Stimulated activated naive CD8-positive, alpha-beta T cell treated with anti-CD3 and anti-CD28 coated beads, Interleukin-15, amount 100 ng/mL, for 72 hours (primary cell): Measurements from ENCODE around the gene KATNBL1.
"Not testable (repeated sequence)": the region's sequence is repeated elsewhere in the genome, so short reads cannot be mapped to it uniquely, and the experiment has no call there.

Source experiments
- ATAC-seq: fragments of 150-1000 bp; cut with Tn5 transposase; 2 replicates; pipeline ENCODE4 v1.10.0; 2021; ENCODE audit warnings: mild to moderate bottlenecking, moderate library complexity
- DNase-seq, 2 donors: peaks; one replicate each; pipeline ENCODE4 v3.0.0; 2021 to 2022
- H3K27ac Mint-ChIP-seq, 2 donors: one replicate each; pipeline ENCODE4 v1.8.0; 2022; ENCODE audit warnings: mild to moderate bottlenecking in 2 of 2, mixed read lengths in 2 of 2, moderate library complexity in 2 of 2
- H3K27me3 Mint-ChIP-seq: one replicate; pipeline ENCODE4 v1.8.0; 2022; ENCODE audit warnings: mixed read lengths
- H3K4me1 Mint-ChIP-seq: one replicate; pipeline ENCODE4 v1.8.0; 2022; ENCODE audit warnings: mild to moderate bottlenecking, mixed read lengths
- H3K4me3 Mint-ChIP-seq, 2 donors: one replicate each; pipeline ENCODE4 v1.8.0; 2022; ENCODE audit warnings: mild to moderate bottlenecking in 2 of 2, mixed read lengths in 2 of 2, moderate library complexity in 1 of 2
- H3K9me3 Mint-ChIP-seq, 2 donors: one replicate each; pipeline ENCODE4 v1.8.0; 2022; ENCODE audit warnings: mixed read lengths in 2 of 2

Gene KATNBL1

DNA sequence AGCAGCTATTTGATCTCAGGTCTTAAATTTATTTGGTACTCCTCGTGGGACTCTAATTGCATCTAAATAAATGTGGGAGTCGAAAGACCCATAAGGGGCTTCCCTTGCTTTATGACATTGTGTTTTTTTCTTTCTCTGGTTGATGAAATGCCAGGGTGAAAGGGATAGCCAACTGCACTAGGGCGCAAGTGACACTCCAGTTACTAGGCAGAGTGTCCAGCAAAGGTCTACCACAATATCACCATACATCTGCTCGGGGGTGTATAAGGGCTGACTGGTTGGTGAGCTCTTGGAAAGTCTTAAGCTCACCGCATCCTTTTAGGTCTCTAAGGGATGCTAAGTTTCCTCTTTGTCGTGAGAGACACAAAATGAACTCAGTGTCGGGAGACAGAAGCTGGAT is 54.0 kb downstream of the KATNBL1 start:
- no peaks in the 10 kb centered on the region for H3K4me1 Mint-ChIP-seq
- no peaks in the 10 kb centered on the region for H3K27me3 Mint-ChIP-seq
- DNase-seq (no peak), ATAC-seq (no peak)
- peaks cover 41 to 47% of the 10 kb centered on the region in 2 donors for H3K9me3 Mint-ChIP-seq
- H3K27ac Mint-ChIP-seq: peak overlapping the region in 1 of 2 donors; percentile 55
- H3K4me3 Mint-ChIP-seq: no peak overlapping the region

DNA sequence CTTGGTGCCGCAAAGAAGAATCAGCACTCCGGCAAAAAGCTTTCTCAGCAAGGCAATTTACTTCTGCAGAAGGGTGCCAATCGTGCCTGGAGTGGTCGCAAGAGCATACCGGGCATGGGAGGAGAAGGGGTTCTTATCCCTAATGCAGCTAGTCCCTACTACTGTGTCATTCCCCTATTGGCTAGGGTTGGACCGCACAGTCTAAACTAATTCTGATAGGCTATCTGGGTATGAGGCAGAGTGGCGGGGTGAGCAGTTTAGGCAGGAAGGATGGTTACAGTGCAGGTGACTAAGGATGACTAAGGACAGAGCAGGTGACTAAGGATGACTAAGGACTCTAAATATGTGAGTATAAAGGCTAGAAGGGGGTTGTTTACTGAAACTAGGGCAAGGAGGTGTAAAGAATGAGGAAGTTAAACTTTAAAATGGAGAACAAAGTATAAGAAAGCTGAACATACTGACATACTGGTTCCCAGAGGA is 55.1 kb downstream of the KATNBL1 start:
- H3K27ac Mint-ChIP-seq: no peak overlapping the region
- H3K27me3 Mint-ChIP-seq: no peaks in the 10 kb centered on the region
- H3K4me1 Mint-ChIP-seq: no peaks in the 10 kb centered on the region
- no peak overlapping the region for H3K4me3 Mint-ChIP-seq
- ATAC-seq: no peak
- no peak for DNase-seq
- H3K9me3 Mint-ChIP-seq: peaks cover 36 to 37% of the 10 kb centered on the region in 2 donors

DNA sequence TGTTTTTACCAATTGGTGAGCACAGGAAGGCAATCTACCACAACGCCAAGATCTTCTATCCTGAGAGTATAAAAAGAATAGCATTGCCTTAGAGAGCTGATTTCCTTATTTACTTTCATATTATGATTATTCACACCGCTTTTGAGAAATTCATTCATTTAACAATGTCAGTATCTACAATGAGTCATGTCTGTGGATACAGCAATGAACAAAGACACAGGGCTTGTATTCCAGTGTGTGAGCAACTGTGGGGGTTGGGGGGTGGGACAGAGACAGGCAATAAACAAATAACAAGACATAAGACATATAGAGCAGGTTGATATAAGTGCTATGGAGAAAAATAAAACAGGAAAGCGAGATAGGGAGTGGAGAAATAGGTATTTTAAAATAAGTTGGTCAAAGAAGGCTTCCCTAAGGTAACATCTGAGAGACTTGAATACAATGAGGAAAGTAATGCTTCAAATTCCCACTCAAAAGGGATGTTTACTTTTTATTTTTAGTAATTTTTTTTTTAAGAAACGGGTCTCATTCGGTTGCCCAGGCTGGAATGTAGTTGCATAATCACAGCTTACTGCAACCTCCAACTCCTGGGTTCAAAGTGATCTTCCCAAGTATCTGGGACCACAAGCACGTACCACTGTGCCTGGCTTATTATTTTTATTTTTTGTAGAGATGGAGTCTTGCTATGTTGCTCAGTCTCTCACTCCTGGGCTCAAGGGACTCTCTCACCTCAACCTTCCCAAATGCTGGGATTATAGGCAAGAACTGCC is 62.3 kb downstream of the KATNBL1 start:
- DNase-seq (no peak), ATAC-seq (no peak)
- Mint-ChIP-seq H3K4me3 (no peak overlapping the region), H3K27me3 (no peaks in the 10 kb centered on the region), H3K4me1 (no peaks in the 10 kb centered on the region), H3K9me3 (no peaks in the 10 kb centered on the region), H3K27ac (no peak overlapping the region)

DNA sequence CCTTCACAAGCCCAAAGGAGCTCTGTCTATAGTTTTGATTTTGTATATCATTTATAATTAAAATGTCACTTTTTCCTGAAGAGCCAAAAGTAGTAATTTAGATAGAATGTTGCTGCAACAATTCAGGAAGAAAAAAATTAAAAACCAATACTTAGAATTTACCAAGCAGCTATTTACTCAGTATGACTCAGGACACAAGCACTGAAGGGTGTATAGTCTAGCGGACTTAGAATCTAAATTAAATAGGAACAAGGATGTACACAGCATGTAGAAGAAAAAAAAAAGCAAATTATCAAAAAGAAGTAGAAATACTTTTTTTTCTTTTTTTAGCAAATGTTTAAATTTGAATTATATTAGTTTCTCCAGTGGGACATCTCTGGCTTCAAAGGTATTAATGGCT is 76.4 kb downstream of the KATNBL1 start:
- no peak for ATAC-seq
- Mint-ChIP-seq H3K4me3 (no peak overlapping the region), H3K4me1 (no peaks in the 10 kb centered on the region), H3K27ac (peak overlapping the region in 1 of 2 donors; percentile 86), H3K27me3 (no peaks in the 10 kb centered on the region), H3K9me3 (peaks cover 0 to 6% of the 10 kb centered on the region in 2 donors)
- DNase-seq: no peak

DNA sequence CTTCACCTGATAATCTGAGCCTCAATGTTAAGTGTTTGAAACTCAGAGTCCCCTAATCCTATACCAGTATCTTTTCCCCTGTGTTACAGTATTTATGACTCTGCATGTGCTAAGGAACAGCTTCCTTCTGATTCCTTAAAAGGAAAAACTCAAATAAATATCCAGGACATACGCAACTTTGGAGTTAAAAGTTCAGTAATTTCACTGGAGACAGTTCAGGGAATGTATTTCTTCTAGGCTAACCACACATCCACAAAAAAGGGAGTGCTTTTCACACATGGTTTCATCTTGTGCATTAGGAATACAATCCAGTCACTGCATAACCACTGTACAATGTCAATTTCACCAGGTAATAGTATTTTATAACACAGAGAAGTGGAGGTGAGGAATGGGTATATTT is 77.0 kb downstream of the KATNBL1 start:
- no peak for DNase-seq
- H3K4me3 Mint-ChIP-seq: no peak overlapping the region
- ATAC-seq: no peak
- H3K27ac Mint-ChIP-seq: no peak overlapping the region
- peaks cover 0 to 6% of the 10 kb centered on the region in 2 donors for H3K9me3 Mint-ChIP-seq
- no peaks in the 10 kb centered on the region for H3K4me1 Mint-ChIP-seq
- H3K27me3 Mint-ChIP-seq: no peaks in the 10 kb centered on the region

DNA sequence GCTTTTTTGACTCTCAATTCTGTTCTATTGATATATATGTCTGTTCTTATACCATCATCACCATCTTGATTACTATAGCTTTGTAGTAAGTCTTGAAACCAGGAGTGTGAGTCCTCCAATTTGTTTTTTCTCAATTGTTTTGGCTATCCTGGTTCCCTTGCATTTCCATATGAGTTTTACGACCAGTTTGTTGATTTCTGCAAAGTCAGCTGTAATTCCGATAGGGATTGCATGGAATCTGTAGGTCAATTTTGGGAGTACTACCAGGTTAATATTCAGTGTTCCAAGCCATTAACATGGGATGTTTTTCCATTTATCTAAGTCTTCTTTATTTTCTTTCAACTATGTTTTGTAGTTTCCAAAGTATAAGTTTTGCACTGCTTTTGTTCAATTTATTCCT is 81.0 kb downstream of the KATNBL1 start:
- Mint-ChIP-seq H3K4me3 (no peak overlapping the region), H3K4me1 (no peaks in the 10 kb centered on the region), H3K9me3 (peaks cover 0 to 6% of the 10 kb centered on the region in 2 donors), H3K27me3 (no peaks in the 10 kb centered on the region), H3K27ac (no peak overlapping the region)
- no peak for DNase-seq
- ATAC-seq: no peak

DNA sequence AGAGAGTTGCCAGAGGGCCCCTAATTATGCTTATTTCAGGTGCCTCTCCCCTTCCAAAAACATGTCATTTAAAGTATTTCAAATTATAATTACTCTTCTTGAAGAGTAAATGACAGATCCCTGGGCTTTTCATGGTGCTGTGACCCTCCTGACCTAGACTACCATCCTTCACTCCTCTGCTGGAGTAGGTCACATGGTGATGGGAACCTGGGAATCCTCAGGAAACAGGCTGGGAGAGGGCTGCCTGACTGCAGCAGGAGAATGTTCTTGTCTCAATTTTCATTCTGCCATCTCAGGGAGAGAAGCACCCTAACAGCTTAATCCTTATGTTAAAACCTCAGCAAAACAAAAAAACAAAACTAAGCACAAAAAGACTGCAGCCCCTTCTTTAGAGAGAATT is 83.4 kb downstream of the KATNBL1 start:
- DNase-seq (no peak), ATAC-seq (no peak)
- Mint-ChIP-seq H3K4me1 (no peaks in the 10 kb centered on the region), H3K4me3 (no peak overlapping the region), H3K9me3 (peaks cover 0 to 6% of the 10 kb centered on the region in 2 donors), H3K27ac (no peak overlapping the region), H3K27me3 (peaks cover 5% of the 10 kb centered on the region)

DNA sequence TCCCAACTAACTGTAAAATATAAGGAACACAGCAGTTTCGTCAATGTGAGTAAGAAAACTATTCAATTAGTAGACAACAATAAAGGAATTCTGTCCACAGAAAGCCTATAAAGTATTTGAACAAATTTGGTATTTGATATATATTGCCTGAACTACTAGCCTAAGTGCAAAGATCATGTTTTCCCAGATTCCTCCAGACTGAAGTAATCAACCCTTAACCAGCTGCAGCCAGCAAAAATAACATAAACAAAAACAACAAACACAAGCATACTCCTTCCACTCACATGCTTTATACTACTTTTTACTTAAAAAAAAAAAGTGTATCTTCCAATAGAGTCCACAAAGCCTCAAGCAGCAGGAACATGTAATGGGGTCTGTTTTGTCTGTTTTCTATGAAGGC is 84.0 kb downstream of the KATNBL1 start:
- Mint-ChIP-seq H3K27ac (no peak overlapping the region), H3K4me1 (no peaks in the 10 kb centered on the region), H3K4me3 (no peak overlapping the region), H3K27me3 (peaks cover 11% of the 10 kb centered on the region), H3K9me3 (peaks cover 0 to 6% of the 10 kb centered on the region in 2 donors)
- DNase-seq: no peak
- no peak for ATAC-seq

DNA sequence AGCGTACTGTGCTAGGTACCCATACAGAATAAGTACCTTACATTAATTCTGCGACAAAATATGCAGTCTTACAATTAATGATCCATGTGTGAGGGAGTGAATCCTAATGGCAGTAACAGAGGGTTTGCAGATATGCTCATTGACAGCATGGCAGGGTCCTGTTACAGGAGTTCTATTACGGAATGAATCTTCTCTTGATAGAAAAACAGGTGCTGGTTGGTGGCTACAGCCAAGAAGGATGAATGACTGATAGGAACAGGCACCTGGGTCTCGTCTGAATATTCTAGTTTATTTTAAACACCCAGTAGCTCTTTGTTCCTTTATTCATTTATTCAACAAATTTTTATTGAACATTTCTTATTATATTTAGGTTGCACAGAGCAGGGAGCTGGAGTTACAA is 85.2 kb downstream of the KATNBL1 start:
- Mint-ChIP-seq H3K9me3 (peaks cover 0 to 6% of the 10 kb centered on the region in 2 donors), H3K4me1 (no peaks in the 10 kb centered on the region), H3K27ac (no peak overlapping the region), H3K4me3 (no peak overlapping the region), H3K27me3 (peaks cover 22% of the 10 kb centered on the region)
- ATAC-seq: no peak
- DNase-seq: no peak

DNA sequence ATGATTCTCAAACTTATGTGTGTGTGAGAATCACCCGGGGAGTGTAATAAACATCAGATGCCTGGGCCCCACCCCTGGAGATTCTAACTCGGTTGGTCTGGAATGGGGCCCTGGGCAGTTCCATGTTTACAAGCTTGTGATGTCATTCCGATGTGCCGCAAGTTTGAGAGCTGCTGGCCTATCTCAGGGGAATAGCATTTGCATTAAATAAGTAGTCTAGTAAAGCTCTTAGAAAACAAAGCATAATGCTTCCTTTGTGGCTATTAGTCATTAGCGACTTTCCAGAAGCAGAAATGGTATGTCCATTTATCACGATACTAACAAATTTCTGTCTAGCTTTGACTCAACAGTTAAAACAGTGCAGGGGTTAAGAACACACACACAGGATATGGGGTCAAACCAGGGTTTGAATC is 87.1 kb downstream of the KATNBL1 start:
- DNase-seq (no peak), ATAC-seq (no peak)
- Mint-ChIP-seq H3K27me3 (peaks cover 23% of the 10 kb centered on the region), H3K27ac (no peak overlapping the region), H3K9me3 (no peaks in the 10 kb centered on the region), H3K4me3 (no peak overlapping the region), H3K4me1 (no peaks in the 10 kb centered on the region)

DNA sequence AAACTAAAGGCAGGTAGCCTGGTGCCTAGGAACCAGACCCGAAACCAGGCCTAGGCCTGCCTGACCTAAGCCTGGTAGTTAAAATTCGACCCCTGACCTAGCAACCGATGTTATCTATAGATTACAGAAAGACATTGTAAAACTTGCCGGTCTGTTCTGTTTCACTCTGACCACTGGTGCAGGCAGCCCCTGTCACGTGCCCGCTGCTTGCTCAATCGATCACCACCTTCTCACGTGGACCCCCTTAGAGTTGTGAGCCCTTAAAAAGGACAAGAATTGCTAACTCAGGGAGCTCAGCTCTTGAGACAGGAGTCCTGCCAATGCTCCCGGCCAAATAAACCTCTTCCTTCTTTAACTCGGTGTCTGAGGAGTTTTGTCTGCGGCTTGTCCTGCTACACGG is 88.1 kb downstream of the KATNBL1 start:
- H3K4me3 Mint-ChIP-seq, H3K27ac Mint-ChIP-seq, DNase-seq, ATAC-seq, H3K4me1 Mint-ChIP-seq, H3K9me3 Mint-ChIP-seq: not testable (repeated sequence)
- H3K27me3 Mint-ChIP-seq: peaks cover 33% of the 10 kb centered on the region

DNA sequence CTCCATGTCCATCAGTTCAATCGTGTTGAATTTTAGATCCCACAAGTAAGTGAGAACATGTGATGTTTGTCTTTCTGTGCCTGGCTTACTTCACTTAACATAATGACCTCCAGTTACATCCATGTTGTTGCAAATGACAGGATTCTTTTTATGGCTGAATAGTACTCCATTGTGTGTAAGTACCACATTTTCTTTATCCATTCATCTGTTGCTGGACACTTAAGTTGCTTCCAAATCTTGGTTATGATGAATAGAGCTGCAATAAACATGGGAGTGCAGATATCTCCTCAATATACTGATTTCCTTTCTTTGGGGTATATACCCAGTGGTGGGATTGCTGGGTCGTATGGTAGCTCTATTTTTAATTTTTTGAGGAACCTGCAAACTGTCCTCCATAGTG is 89.5 kb downstream of the KATNBL1 start:
- not testable (repeated sequence) for DNase-seq
- peaks cover 33% of the 10 kb centered on the region for H3K27me3 Mint-ChIP-seq

DNA sequence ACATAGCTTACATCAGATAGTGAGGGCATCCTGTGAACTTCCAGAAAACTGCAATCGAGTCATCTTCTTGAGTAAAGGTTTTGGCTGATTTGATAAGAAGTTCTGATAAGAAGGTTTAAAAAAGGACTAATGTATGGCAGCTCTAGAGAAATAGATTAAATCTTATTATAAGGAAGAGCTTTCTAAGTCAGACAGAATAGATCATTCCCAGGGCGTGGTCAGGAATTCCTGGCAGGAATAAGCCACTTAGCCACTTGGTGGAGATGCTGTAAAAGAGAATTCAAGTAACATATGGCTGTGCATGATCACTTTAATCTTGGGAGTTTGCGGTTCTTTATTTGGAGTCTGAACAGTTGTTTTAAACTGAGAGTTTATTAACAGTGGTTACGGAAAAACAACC is 90.6 kb downstream of the KATNBL1 start:
- no peak overlapping the region for H3K4me3 Mint-ChIP-seq

More for the DNA sequence above, 89.5 kb downstream of the KATNBL1 start:
- not testable (repeated sequence) for H3K4me1 Mint-ChIP-seq, H3K27ac Mint-ChIP-seq, H3K9me3 Mint-ChIP-seq, H3K4me3 Mint-ChIP-seq, ATAC-seq

DNA sequence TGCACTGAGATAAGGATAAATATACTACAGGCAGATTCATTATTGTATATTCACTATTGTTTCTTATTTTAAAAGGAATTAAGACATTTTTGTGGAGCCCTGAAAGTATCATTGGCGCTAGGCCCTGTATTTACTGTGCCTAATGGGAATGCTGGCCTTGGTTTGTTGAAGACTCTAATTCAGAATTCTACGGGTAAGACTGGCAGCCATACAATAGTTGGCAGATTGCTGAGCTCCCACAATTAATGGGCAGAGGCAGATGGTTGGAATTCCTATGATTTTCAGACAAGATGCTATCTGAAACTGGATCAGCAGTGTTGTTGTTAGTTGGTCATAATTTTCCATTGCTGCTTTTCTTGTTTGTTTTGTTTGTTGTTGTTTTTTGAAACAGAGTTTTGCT is 93.3 kb downstream of the KATNBL1 start:
- no peak overlapping the region for H3K27ac Mint-ChIP-seq
- no peaks in the 10 kb centered on the region for H3K4me1 Mint-ChIP-seq
- H3K4me3 Mint-ChIP-seq: no peak overlapping the region
- H3K9me3 Mint-ChIP-seq: no peaks in the 10 kb centered on the region
- H3K27me3 Mint-ChIP-seq: peaks cover 37% of the 10 kb centered on the region
- ATAC-seq (no peak), DNase-seq (no peak)

More for the DNA sequence above, 90.6 kb downstream of the KATNBL1 start:
- no peak overlapping the region for H3K27ac Mint-ChIP-seq
- no peaks in the 10 kb centered on the region for H3K9me3 Mint-ChIP-seq
- no peaks in the 10 kb centered on the region for H3K4me1 Mint-ChIP-seq
- peaks cover 36% of the 10 kb centered on the region for H3K27me3 Mint-ChIP-seq
- no peak for ATAC-seq
- no peak for DNase-seq

DNA sequence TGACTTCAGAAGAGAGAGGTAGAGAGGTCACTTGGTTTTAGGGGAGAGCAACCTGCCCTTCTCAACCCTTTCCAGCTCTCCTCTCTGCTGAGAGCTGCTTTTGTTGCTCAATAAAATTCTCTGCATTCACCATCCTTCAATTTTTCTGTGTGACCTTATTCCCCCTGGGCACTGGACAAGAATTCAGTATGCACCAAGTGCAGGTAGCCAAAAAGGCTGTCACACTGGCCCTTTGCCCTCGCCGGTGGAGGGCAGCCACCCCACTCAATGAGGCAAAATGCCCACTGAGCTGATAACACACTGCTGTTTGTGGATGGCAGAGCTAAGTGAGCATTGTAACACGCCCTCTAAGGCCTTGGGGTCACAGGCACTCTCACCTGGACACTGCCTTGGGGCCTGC is 95.2 kb downstream of the KATNBL1 start:
- Mint-ChIP-seq H3K27ac (no peak overlapping the region), H3K4me1 (no peaks in the 10 kb centered on the region), H3K4me3 (no peak overlapping the region), H3K9me3 (no peaks in the 10 kb centered on the region), H3K27me3 (peaks cover 19% of the 10 kb centered on the region)
- ATAC-seq (no peak), DNase-seq (no peak)

DNA sequence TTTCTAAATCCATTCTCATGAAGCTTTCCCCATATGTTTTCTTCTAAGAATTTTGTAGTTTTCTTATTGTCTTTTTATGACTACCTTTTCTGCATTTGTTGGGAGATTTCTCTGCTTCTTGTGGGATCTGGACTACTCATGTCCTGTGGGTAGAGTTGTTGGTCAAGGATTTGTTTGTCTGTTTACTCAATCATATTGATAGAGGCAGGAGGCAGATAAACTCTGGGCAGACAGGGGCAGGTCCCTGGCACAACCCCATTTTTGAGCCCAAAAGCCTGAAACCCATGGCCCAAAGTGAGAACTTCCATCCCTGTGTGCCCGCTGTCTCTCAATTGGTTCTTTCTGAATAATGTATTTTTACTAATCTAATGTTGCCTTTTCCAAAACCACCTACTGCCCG is 95.7 kb downstream of the KATNBL1 start:
- no peak for DNase-seq
- Mint-ChIP-seq H3K4me3 (no peak overlapping the region), H3K9me3 (no peaks in the 10 kb centered on the region), H3K27me3 (peaks cover 19% of the 10 kb centered on the region), H3K27ac (no peak overlapping the region), H3K4me1 (no peaks in the 10 kb centered on the region)
- no peak for ATAC-seq

DNA sequence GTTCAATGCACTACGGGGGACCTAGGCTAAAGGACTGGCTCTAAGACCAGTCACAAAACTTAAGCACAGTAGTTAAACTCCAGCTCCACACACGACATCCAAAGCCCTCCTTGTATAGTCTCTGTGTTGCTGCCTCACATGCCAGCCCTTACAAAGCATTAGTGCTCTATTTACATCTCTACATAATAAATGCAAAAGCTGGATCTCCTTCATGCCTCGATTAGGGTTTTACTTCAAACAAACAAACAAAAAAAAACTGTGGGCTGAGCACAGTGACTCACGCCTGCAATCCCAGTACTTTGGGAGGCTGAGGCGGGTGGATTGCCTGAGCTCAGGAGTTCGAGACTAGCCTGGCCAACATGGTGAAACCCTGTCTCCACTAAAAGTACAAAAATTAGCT is 98.4 kb downstream of the KATNBL1 start:
- DNase-seq (no peak), ATAC-seq (no peak)
- Mint-ChIP-seq H3K27ac (no peak overlapping the region), H3K4me3 (no peak overlapping the region), H3K9me3 (no peaks in the 10 kb centered on the region), H3K27me3 (peaks cover 8% of the 10 kb centered on the region), H3K4me1 (no peaks in the 10 kb centered on the region)
